Right atrium auricular region (tissue), 2 donors: ENCODE data around the gene FAM50B. TPM values are rescaled to one million over a fixed set of nuclear protein-coding genes. Genes with fewer than 3 reads are reported as not detected.

Source experiments
- DNase-seq: peaks from one replicate; pipeline ENCODE4 v3.0.0-alpha.2; 2019; ENCODE audit warnings: low spot score
- H3K27ac ChIP-seq, 2 donors: fragments of 200-600 bp; sonication (generic); 1 replicate in 1 of 2; 2 replicates in 1 of 2; pipeline ENCODE4 v1.5.1; 2016 to 2019
- H3K27me3 ChIP-seq, 2 donors: fragments of 200-600 bp; sonication (generic); one replicate each; pipeline versions ENCODE4 v1.5.1 to v1.6.0; 2017 to 2019
- H3K36me3 ChIP-seq: fragments of 200-600 bp; sonication (generic); one replicate; pipeline ENCODE4 v1.5.1; 2016
- H3K4me1 ChIP-seq, 2 donors: fragments of 200-600 bp; sonication (generic); one replicate each; pipeline versions ENCODE4 v1.5.1 to v1.6.0; 2017 to 2019
- H3K4me3 ChIP-seq, 2 donors: fragments of 200-600 bp; sonication (generic); 1 replicate in 1 of 2; 2 replicates in 1 of 2; pipeline ENCODE4 v1.5.1; 2017 to 2019; ENCODE audit warnings: mild to moderate bottlenecking in 1 of 2, moderate library complexity in 1 of 2
- H3K9me3 ChIP-seq, 2 donors: fragments of 200-600 bp; sonication (generic); one replicate each; pipeline ENCODE4 v1.5.1; 2019
- total RNA-seq, 2 donors: library from RNA; depleted of rRNA; stranded (reverse); fragments of >200 nt; gene quantifications; one replicate each; pipeline ENCODE4 v1.1.0, GENCODE V29; 2016
- TF ChIP-seq, protein P1 (sequence below), 2 donors: fragments of 200-600 bp; sonication (generic); IDR thresholded peaks; one replicate each; pipeline ENCODE4 v1.5.1; 2019; ENCODE audit warnings: antibody characterized with exemption in 2 of 2

The FAM50B gene
- total RNA-seq, 2 donors from 2014 or later: 10.0 to 19.6 TPM

DNA sequence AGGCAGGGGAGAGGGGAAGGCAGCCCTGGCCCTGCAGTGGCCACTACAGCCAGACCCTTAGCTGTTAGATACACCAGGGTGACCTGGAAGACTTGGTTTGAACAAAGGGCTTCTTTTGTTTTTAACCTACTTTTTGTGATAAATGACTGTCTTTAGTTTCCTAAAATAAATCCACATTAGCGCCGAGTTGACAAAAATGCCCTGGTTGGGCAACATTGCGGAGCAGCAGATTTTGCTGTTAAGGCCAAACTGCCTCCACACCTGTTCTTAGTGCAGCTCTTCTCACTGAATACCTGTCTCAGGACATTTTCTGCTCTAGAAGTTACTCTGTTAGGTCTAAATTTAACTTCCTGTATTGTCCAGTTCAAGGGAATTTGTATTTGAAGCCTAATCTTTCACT, 42.7 kb downstream of the FAM50B start:
- H3K9me3 ChIP-seq: no peaks in the 10 kb centered on the region
- H3K4me3 ChIP-seq: no peak overlapping the region
- H3K27me3 ChIP-seq: no peaks in the 10 kb centered on the region
- no peaks in the 10 kb centered on the region for H3K36me3 ChIP-seq
- peaks cover 0 to 46% of the 10 kb centered on the region in 2 donors for H3K4me1 ChIP-seq
- TF ChIP-seq, protein P1, sequence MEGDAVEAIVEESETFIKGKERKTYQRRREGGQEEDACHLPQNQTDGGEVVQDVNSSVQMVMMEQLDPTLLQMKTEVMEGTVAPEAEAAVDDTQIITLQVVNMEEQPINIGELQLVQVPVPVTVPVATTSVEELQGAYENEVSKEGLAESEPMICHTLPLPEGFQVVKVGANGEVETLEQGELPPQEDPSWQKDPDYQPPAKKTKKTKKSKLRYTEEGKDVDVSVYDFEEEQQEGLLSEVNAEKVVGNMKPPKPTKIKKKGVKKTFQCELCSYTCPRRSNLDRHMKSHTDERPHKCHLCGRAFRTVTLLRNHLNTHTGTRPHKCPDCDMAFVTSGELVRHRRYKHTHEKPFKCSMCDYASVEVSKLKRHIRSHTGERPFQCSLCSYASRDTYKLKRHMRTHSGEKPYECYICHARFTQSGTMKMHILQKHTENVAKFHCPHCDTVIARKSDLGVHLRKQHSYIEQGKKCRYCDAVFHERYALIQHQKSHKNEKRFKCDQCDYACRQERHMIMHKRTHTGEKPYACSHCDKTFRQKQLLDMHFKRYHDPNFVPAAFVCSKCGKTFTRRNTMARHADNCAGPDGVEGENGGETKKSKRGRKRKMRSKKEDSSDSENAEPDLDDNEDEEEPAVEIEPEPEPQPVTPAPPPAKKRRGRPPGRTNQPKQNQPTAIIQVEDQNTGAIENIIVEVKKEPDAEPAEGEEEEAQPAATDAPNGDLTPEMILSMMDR (IDR thresholded peaks at IDR 0.05): no peak
- DNase-seq: no peak
- peak overlapping the region; percentile 17 to 18 for H3K27ac ChIP-seq

DNA sequence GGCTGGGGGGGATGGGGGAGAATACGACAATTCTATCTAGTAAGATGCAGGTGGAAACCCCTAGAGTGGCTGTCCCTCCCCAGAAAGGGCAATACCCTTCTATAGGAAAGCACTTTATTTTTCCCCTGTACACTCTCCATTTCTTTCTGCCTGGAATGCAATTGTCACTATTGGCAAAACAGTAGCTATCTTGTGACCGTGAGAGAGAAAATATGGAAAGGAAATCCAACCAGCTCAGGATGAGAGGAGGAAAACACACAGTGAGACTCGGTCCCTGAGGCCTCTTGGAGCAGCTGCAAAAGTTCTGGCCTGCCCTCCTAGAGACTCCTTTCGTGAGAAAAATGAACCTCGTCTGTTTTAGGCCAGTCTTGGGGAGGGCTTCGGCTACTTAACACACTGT, 43.4 kb downstream of the FAM50B start:
- TF ChIP-seq, protein P1 (IDR thresholded peaks at IDR 0.05): no peak
- DNase-seq: no peak
- Histone ChIP-seq H3K27me3 (no peaks in the 10 kb centered on the region), H3K36me3 (no peaks in the 10 kb centered on the region), H3K27ac (peak overlapping the region; percentile 1 to 18), H3K4me3 (no peak overlapping the region), H3K4me1 (peaks cover 0 to 39% of the 10 kb centered on the region in 2 donors), H3K9me3 (no peaks in the 10 kb centered on the region)

DNA sequence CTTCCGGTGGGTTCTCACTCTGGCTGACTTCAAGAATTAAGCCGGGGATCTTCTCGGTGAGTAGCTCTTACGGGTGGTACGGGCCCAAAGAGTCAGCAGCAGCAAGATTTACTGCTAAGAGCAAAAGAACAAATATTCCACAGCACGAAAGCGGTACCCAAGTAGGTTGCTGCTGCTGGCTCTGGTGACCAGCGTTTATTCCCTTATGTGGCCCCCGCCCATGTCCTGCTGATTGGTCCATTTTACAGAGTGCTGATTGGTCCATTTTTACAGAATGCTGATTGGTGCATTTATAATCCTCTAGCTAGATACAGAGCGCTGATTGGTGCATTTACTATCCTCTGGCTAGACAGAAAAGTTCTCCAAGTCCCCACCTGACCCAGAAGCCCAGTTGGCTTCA, 44.3 kb downstream of the FAM50B start:
- H3K27me3 ChIP-seq: no peaks in the 10 kb centered on the region
- H3K36me3 ChIP-seq: no peaks in the 10 kb centered on the region
- no peak overlapping the region for H3K4me3 ChIP-seq
- DNase-seq: no peak
- H3K4me1 ChIP-seq: peaks cover 0 to 30% of the 10 kb centered on the region in 2 donors
- TF ChIP-seq, protein P1 (IDR thresholded peaks at IDR 0.05): no peak
- H3K9me3 ChIP-seq: no peaks in the 10 kb centered on the region
- H3K27ac ChIP-seq: no peak overlapping the region

DNA sequence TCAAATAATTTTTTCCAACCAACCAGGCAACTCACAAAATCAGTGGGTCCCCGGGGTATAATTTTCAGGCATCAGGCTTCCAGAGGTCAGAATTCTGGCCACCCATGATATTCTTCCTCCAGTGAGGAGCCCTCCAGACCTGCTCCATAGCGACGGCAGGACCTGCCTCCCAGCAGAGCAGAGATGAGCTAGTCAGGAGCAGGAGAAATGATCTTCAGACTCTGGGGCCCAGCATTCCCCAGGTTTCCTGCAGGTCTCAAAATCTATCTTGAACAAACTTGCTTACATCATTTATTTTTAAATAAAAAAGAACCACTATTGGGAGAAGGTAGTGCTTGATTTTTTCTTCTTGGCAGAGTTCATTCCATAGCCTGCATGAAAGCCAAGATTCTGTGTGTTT, 44.7 kb downstream of the FAM50B start:
- Histone ChIP-seq H3K36me3 (no peaks in the 10 kb centered on the region), H3K4me3 (no peak overlapping the region), H3K4me1 (peaks cover 0 to 28% of the 10 kb centered on the region in 2 donors), H3K27me3 (no peaks in the 10 kb centered on the region), H3K9me3 (no peaks in the 10 kb centered on the region), H3K27ac (no peak overlapping the region)
- TF ChIP-seq, protein P1 (IDR thresholded peaks at IDR 0.05): no peak
- no peak for DNase-seq

DNA sequence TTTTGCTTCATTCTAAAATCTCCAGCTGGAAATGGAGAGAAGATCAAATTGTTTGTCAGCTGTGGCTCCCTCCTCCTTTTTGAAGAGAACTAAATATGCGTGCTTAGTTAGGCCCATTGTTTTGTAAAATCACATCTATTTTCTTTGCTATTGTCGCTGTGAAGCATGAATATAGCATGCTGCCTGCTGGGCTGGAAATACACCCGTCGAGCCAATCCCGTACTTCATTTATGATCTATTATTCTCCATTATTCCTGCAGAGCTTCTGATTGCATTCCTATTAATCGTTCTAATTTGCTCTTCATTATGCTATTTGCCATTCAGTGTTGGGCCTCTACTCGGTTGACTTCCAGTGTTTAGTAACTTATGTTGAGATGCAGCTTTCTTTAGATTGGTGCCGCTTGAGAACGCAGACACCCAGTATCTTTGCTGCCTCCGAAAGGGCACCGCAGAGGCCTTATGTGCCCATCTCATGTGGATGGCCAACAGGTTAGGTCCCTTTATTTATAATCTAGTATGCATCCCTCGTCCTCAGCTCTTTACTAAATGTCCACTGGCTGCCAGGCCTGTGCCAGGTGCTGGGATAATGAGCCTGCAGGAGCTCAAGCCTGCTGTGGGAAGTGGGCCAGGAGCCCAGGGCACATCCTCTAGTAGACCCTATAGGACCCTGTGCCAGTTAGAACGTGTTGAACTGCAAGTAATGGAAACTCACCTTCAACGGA, 45.6 kb downstream of the FAM50B start:
- Histone ChIP-seq H3K4me1 (peaks cover 0 to 28% of the 10 kb centered on the region in 2 donors), H3K36me3 (no peaks in the 10 kb centered on the region), H3K9me3 (no peaks in the 10 kb centered on the region), H3K4me3 (no peak overlapping the region), H3K27me3 (no peaks in the 10 kb centered on the region), H3K27ac (no peak overlapping the region)
- TF ChIP-seq, protein P1 (IDR thresholded peaks at IDR 0.05): no peak
- DNase-seq: no peak

DNA sequence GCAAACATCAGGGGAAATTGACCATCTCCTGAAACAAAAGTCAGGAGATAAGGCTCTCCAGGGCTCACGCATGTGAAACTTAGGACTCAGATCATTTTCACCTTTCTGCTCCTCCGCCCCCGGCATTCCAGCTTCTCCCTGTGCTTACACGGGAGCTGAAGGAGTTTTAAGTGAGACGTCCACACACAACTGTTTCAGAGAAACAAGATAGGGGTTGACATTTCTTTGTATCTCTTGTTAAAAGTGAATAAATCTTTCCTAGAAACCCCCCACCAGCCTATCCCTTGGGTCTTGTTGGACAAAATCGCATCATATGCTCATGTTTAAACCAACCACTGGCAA, 46.1 kb downstream of the FAM50B start:
- Histone ChIP-seq H3K27ac (no peak overlapping the region), H3K36me3 (no peaks in the 10 kb centered on the region), H3K4me3 (no peak overlapping the region), H3K27me3 (no peaks in the 10 kb centered on the region), H3K9me3 (no peaks in the 10 kb centered on the region), H3K4me1 (peaks cover 0 to 28% of the 10 kb centered on the region in 2 donors)
- no peak for DNase-seq
- TF ChIP-seq, protein P1 (IDR thresholded peaks at IDR 0.05): no peak
